T-helper 2 cell (primary cell): Measurements from ENCODE around the gene RNF26.

ENCODE experiments used
- DNase-seq, 5 experiments: peaks; one replicate each; pipeline versions ENCODE4 v3.0.0 to v3.0.0-alpha.2; 2012 to 2022

RNF26 gene

DNA sequence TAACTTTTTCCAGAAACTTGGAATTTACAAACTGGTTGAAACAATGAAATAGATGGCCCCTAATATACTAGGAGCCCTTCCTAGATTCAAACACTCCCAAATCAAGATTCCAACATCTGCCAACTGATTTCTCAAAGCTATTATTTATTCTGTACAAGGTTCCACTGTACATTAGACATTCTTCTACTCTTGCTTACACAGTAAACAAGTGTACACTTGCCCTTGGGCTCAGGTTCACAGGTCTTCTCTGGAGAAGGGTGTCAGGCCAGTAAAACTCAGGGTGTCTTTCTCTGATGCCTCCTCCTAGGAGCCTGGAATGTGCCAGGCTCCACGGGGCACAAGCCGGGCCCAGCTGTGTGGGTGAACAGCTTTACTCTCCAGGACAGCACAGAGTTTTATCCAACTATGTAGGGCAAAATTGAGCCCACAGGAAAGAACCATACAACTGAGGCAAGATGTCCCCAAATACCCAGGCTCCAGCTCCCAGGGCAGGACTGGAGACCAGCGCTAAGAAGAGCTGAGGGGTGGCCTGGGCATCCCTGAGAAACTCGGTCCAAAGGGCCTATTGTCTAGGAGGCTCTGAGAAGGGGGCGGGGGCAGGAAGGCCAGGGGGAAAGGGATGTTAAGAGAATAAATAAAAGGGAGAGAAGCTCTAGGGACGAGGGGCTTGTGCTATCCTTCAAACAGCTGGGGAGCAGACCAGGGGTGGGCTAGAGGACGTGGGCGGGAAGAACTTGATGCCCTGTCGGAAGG is 20.9 kb downstream of the RNF26 start:
- no peak for DNase-seq

DNA sequence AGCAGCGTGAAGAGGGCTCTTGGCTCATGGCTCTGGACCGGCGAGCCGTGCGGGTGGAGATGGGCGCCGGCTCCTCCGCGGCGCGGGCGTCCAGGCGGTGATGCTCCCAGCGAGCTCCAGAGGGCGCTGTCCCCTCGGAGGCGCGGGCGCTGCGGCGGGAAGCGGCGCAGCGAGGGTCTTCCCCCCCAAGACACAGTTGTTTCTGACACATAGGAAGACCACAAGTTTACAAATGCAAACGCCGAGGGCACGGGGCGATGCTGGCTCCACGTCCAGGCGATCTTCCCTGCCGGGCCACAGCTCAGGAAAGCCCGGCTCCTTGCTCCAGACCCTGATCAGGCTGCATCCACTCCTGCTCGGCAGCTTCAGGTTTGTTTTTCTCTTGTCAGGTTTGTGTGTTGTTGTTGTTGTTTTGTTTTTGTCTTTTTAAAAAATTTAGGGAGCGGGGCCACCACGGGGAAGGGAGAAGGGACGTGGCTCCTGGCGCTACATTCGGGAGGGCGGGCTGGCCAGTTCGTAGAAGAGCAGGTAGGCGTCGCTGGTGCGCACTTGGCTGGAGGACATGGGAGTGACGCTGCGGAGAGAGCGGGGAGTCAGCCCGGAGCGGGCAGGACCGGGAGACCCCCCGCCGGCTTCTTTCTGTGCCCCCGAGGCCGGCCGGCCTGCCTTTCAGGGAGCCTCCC is 22.2 kb downstream of the RNF26 start:
- DNase-seq, result peak; percentile 46 to 78 (median 60)

DNA sequence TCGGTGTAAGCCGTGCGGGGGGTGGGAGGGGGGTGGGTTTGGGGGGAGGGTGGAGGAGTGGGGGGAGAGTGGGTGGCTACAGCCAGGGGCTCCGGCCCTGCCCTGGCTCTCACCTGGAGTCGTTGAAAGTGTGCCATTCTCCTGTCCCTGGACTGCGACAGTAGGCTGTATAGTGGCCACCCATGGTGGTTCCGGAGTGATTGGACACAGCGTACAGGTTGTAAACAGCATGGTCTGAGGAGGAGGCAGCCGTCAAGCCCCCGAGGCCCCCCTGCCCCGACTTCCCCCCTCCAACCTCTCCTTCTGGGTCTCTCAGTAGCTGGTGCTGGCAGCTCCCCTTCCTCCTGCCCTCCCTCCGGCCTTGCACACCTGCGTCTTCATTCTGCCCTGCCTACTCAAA is 22.7 kb downstream of the RNF26 start:
- DNase-seq, result no peak

DNA sequence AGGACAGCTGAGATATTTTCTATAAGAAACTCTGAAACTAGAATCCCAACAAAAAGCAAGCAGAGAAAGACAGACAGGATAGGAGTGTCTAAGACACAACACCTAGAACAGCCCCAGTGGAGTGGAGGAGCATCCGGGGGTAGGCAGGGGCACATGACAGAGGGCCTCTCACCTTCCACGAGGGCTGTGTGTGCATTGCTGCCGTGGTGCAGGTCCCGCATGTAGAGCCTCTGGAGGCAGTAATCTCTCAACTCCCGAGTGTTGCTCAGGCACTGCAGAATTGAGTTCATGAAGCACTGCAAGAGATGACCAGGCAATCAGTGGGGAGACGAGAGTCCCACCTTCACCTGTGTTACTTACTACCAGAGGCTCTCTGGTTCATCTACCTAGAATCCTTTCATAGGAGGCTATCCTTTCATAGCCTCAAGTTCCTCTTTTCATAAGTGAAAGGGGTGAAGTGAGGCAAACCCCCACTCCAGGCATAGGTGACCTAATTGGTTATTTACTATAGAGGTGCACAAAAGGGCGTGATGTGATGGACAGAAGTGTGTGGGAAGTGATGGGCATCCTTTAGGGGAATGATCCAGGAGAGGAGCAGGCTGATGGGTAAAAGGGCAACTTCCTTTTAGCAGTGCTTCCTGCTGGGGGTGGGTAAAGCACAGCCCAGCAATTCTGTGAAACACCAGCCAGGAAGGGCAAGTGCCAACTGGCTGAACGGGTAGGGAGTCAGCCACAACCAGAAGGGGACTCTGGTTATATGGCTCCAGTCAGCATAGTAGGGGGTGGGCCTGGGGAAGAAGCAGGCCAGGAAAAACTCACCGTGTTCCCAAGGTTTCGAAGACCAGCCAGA is 25.3 kb downstream of the RNF26 start:
- no peak for DNase-seq

DNA sequence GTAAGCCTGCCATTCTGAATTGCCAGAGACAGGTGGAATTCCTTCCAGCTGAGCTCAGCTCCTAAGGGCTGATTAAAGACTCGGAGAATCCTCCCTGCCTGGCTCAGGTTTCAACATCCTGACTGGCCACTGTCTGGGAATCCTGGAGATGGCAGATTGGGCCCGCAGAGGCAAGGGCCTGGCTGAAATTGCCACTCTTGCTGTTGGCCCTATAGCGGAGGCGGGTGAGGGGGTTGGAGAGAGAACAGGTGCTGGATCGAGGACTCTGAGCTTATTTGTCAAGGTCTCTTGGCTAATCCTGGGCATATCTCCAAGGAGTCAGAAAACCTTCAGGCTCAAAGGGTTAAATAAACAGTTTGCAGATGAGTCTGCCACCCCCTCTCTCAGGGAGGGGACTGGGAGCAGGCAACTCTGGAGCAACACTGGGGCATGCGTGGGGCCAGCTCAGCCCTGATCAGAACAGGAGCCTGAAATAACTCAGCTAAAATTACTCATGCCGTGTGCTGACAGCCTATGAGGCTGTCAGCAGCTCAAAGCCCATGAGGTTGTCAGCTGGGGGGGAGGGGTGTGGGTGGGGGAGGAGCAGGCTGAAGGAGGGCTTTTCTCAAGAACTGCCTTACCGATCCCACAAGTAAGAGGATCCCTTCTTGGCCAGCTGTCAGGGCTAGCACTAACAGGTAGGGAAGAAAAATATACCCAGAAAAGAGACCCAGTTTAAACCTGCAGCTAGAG is 26.9 kb downstream of the RNF26 start:
- peak in 2 of 5 experiments; percentile 28 to 32 for DNase-seq

DNA sequence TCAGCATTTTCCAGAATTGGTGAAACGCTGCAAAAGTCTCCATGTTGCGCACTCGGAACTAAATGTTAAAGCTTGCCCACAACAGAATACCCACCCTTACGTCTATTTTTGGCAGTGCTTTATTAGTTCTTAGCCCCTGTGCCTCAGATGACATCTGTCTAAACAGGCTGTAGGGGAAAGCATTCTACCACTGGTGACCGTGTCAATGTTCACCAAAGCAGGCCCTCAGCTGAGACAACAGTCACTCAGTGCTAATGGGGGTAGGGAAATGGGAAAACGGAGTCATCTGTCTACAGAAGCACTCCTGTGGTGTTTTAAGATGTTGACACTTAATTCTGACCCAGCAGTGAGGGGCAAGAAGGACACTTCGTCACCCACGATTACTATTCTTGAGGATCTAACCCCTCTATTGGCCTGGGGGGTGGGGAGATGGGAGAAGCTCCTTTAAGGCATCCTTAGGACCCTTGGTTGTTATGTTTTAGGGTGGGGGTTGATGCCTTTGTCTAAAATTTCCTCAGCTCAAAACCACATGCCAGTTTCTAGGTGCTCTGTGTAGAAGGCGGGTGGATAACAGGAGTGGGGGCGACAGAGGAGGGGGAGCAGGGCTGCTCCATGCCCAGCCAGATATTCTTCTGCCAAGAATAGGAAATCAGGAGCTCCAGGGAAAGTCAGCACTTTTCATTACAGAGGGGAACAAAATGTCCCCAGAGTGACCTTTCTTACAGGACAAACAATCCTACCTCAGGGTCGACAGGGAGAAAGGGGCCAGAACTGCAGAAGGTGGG is 27.8 kb downstream of the RNF26 start:
- DNase-seq, result no peak

DNA sequence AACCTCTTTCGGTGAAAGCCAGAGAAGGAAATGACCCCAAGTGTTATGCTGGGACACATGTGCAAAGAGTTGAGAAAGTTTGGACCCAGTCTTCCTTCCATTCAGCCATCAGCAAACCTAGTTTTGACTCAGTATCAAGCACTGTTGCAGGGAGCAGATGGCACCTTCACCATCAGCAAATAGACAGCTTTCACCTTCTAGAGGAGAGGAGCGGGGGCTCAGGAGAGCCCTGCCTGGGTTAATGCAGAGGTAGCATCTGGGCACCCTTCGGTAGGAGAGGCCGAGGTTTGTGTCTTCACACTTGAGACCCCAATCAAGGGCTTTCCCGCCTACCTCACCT is 28.4 kb downstream of the RNF26 start:
- no peak for DNase-seq

DNA sequence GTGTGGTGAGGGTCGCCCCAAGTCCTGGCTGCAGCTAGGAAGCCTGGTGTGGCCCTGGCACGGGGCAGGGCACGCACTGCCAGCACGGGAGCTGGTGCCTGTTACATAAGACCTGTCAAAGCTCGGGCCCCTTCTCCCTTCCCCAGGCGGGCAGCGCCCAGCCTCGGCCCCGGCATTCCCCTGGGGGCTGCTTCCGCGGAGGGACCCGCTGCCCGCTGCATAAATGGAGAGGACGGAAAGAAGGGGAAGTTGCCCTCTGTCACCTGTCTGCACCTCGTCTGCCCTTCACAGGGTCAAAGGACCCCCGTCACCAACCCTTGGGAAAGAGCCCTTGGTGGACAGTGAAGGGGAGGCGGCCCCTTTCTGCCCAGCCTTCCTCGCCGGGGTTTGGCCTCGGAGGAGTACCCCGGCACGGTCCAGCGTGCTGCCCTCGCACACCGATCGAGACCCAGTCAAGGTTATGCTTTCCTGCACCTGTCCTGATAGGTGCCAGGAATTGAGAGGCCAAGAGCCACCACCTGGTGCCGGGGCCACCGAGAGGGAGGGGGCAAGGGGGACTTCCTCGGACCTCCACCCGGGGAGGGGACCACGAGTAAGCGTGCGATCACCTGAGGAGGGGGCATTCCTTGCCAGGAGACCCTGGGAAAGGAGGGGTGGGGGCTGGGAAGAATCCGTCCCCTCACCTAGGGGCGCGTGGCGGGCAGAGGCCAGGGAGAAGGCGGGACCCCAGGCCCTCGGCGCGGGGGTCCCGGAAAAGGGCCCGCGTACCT is 28.9 kb downstream of the RNF26 start:
- no peak for DNase-seq

DNA sequence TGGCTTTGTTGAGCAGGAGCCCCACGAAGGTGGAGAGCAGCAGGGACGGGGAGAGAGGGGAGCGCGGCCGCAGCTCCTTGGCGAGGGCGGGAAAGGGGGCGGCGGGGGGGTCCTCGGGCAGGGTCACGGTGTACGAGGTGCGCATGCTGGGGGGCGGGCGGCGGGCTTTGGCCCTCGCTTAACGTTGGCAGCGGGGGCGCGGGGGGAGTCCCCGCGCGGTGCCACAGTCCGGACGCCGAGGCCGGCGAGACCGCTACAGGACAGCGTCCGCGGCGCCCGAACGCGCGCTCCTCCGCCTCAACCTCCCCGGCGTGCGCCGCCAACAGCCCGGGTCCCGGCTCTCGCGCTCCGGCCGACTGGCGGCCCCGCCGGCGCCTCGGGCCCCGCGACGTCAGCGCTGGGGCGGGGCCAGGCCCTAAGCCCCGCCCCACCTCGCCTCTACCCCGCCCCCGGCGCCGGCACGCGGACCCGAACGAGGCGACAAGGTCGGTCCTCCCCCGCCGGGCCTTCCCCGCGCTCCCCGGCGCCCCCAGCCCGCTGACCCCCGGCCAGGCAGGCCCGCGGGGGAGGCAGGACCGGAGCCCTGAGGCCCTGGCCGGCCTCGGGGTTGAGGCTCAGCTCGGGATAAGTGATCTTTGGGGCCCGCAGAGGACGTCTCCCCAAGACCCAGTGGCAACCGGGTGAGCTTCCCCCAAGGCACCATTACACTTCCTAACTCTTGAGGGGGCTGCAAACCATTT is 29.7 kb downstream of the RNF26 start:
- DNase-seq, result peak; percentile 31 to 48 (median 35)

DNA sequence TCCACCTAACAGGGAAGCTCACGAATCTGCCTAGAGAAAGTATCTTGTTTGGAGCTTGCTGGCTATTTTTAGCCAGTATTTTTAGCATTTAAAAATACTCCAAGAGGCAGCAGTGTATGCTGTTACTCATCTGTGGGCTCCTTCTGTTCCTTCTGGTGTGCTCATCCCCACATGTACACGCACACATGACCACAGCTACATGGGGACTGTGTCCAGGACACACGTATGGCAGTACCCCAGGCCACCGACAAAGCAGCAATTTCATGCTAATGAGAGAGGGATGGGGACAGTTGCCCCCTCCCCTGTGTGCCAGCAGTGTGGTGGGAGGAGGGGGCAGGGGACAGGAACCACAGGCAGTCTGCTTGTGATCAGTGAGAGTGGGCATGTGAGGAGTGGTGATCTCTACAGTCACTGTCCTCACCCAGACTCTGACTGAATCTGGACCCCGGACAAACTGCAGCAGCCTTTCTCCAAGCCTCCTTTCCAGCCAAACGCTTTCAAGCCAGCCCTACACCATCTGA is 30.8 kb downstream of the RNF26 start:
- no peak for DNase-seq

DNA sequence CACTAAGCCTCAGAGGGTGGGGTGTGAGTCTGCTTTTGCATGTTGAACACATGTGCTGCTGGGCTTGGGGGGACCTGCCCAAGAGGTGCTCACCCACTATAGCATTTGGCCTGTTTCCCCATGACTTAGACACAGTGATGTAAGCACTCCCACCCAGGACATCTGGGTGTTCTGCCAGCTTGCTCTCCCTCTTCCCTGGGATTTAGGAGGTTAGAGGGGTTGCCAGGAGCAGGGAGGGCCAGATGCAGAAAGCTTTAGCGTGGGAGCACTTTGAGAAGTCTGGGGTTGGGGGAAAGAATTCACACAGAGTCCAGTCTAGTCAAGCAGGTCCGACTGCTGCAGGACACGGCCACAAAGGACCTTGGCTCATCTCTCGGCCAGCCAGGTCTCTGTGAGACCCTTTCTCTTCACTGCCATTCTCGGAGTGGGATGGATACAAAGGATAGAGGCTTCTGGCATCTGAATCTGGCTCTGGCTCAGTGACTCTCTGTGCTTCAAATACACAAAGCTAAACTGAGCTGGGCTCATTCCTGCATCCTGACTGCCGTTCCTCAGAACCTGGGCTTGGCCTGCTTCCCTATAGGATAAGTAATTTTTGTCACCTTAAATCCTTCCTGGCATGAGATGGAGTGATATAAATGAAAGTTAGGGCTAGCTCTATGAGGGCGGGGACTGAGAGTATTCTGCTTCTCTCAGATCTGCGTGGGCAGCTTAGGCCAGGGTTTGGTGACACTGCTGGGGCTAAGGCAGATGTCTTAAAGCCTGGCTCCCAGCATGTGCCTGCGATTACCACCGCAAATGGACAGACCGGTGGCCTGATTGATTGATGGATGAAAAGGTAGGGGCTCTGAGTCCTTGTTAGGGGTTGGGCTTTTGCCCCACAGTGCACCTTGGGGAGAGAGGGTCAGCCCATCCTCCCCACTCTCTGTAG is 32.6 kb downstream of the RNF26 start:
- no peak for DNase-seq

DNA sequence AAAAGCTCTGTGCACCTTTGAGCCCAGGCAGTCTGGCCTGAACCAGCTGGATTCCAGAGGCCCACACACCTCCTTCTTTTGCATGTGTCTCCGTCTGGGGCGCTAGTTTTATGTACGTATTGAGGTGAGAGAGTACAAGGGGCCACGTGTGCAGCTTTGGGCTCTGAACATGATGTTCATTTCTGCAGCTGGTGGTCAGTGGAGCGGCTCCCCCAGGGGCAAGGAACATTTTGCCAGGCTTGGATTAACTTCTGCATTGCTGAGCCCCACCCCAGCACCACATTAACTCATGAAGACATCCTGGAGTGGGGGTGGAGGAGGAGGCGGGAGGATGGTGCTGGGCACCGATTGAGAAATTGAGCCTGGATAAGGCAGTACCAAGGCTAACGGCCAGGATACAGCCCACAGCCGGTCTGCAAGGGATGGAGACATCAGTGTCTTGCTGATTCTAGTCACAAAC is 33.4 kb downstream of the RNF26 start:
- DNase-seq, result no peak

DNA sequence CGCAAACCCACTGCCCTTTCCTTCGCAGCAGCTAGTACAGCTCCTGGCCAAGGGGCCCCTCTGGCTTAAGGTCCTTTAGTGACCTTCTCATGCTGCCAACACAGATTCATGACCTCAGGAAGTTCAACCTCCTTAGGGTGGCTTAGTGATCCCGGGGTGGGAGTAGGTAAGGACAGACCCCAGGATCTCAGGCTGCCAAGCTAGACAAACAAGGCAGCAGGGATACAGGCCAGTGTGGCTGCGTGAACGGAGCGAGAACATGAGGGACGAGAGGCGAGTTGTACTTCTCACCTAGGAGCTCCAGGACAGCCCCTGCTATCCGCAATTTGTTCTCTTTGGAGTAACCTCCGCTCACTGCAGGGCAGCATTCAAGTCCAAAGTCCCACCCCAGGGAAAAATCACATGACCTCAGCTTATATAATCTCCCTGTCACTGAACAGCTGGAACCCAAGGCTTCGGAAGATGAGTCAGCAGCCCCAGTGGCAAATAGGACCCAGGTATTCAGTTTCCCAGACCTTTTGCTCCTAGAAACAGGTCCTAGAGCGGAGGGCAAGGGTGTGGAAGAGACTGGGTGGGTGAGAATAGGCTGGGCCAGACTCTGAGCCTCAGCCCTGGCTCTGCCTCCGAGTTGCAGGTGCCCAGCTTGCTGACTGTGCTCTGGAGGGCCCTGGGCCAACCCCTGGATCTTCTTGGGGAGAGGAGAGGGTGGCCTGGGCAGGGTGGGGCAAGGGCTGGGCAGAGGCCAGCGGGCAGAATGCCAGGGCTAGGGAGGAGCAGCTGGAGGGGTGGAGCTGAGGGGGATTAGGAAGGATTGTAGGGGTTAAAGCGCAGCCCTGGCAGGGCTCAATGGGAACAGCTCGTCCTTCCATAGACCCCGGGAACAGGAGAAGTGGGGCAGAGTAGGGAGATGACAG is 34.1 kb downstream of the RNF26 start:
- DNase-seq, result no peak

DNA sequence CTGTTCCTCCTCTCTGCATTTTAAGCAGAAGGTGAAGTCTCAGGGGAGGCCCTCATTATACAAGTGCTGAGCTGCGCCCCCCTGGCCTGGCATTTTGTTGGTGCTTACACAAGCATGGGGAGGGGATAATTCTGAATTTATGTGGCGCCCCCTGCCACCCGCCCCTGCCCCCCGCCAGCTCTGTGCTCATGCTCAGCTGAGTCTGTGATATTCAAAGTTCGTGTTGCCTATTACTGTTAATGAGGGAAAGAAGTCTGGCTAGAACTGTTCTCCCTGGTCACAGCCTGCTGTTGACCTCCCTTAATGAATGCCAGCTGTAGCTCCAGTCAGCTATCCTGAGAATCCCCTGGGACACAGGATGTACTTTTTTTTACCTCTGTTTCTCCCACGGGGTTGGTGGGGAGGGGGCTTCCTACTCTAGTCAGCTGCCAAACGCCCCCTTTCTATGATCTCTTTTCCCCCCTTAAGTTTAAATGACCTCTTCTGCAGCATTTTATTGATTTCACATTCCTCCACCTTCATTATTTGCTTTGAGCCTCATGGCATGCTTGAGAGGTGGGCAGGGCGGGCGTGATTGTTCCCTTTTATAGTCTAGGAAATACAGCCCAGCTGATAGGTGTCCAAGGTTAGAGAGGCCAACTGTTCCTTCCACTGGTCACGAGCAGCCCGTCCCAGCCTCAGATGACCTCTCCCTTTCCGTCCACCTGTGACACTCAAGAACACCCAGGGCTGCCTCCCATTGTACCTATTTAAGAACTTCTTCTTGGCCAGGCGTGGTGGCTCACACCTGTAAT is 35.0 kb downstream of the RNF26 start:
- no peak for DNase-seq

DNA sequence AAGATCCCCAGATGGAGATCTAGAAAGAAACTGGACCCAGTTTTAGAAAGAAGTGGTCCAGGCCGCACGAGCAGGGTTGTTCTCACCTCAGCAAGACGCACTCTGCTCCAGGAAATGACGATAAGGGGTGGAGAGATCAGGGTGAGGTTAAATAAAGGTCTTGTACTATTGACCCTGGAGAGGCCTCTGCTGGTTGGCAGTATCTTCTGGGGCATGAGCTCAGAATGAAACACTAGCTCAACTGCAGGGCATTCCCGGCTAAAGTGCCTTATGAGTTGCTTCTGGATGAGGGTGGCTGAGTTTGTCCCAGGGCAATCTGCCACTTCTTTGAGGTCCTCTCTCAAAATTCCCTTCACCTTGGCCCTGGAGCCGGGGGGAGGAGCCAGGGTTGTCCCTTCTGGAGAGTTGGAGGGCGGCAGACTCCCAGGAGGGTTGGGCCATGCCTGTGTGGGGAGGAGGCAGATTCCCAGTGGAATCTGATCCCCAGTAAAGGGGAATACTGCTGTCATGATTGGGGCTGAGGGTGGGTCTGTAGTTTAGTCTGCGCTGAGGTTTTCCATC is 36.2 kb downstream of the RNF26 start:
- DNase-seq, result peak in 2 of 5 experiments; percentile 49 to 56

DNA sequence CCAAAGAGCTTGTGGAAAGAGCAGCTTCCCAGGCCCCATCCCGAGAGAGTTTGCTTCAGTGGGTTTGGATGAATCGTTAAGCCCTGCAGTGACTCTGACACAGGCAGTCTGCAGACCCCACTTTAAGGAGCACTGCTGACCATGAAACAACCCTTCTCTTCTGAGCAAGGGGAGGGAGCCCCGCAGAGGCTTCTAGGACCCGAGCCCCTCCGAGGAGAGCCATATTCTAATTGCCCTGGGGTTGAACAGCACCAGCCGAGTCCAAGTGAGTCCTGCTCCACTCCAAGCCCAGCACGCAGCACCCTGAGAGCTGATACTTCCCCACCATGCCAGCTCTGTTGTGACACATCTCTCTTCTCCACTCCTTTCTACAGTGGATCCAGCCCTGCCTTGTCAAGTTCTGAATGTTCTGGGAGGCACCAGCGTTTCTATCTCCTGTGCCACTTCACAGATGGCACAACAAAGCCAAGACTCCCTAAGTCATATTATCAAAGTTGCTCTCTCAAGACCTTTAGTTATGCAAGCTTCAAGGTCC is 36.8 kb downstream of the RNF26 start:
- no peak for DNase-seq
